GM12878 (cell line): Measurements from ENCODE around the gene SEPHS1. TPM values are rescaled to one million over a fixed set of nuclear protein-coding genes. Genes with fewer than 3 reads are reported as not detected.

Experiments used
- ATAC-seq: fragments of 200-7000 bp; cut with Tn5 transposase; 3 replicates; pipeline ENCODE4 v1.9.1; 2020; ENCODE audit warnings: mild to moderate bottlenecking, moderate library complexity
- BruUV-seq: library from RNA; stranded (reverse); fragments of 400-500 nt; replicated peaks from 2 replicates; lab custom pipeline; 2021; lab: Mats Ljungman, UMichigan
- CTCF ChIA-PET: fragments of 300-600 bp; sonication (Branson Sonifier 250); formaldehyde crosslinking; extraction: SDS; loops from one replicate; lab custom pipeline; 2021; ENCODE audit warnings: inconsistent platforms; lab: Yijun Ruan, JAX
- POLR2A ChIA-PET: fragments of 350-600 bp; formaldehyde crosslinking; extraction: SDS; loops from one replicate; lab custom pipeline; 2021; ENCODE audit warnings: inconsistent platforms; lab: Charles Lee
- RAD21 ChIA-PET: fragments of 300-600 bp; sonication (Branson Sonifier 250); formaldehyde crosslinking; loops from one replicate; lab custom pipeline; 2023; ENCODE audit warnings: antibody characterized with exemption; ENCODE audit not compliant: unreplicated experiment; lab: Charles Lee
- SMC1A ChIA-PET: fragments of 300-600 bp; sonication (Branson Sonifier 250); formaldehyde crosslinking; loops from one replicate; lab custom pipeline; 2023; ENCODE audit not compliant: unreplicated experiment, uncharacterized antibody; lab: Charles Lee
- DNase-seq: peaks from one replicate; pipeline ENCODE4 v3.0.0-alpha.2; 2011; ENCODE audit warnings: low read depth, low spot score
- FAIRE-seq: peaks from 3 replicates; lab custom pipeline; 2011; peaks lifted over from hg19 to GRCh38; lab: Jason Lieb, UNC
- H2AFZ ChIP-seq: 2 replicates; pipeline ENCODE4 v1.6.0; 2011; ENCODE audit warnings: low read depth, low read length, control low read depth; ENCODE audit not compliant: control insufficient read depth
- H3K27ac ChIP-seq: 2 replicates; pipeline ENCODE4 v1.5.1; 2011; ENCODE audit warnings: control low read depth; ENCODE audit not compliant: control insufficient read depth, insufficient read depth
- H3K27me3 ChIP-seq, 2 experiments: replicated peaks in 1 of 2; 2 replicates each; pipeline versions ENCODE4 v1.6.0 to v1.6.1; 2011; ENCODE audit warnings: low read length in 1 of 2; ENCODE audit not compliant: control insufficient read depth in 2 of 2, insufficient read depth in 2 of 2
- H3K36me3 ChIP-seq, 2 experiments: 2 replicates each; pipeline ENCODE4 v1.5.1; 2011; ENCODE audit warnings: low read length in 1 of 2; ENCODE audit not compliant: control insufficient read depth in 2 of 2, insufficient read depth in 2 of 2
- H3K4me1 ChIP-seq: 2 replicates; pipeline ENCODE4 v1.6.1; 2011; ENCODE audit warnings: mild to moderate bottlenecking, low read length, moderate library complexity, mixed read lengths; ENCODE audit not compliant: control insufficient read depth, insufficient read depth
- H3K4me2 ChIP-seq: 2 replicates; pipeline ENCODE4 v1.6.0; 2011; ENCODE audit warnings: control low read depth; ENCODE audit not compliant: control insufficient read depth, insufficient read depth
- H3K4me3 ChIP-seq: fragments of 200-600 bp; sonication (generic); 2 replicates; pipeline ENCODE4 v1.5.1; 2016
- H3K79me2 ChIP-seq: 2 replicates; pipeline ENCODE4 v1.6.0; 2011; ENCODE audit warnings: low read length; ENCODE audit not compliant: control insufficient read depth, insufficient read depth
- H3K9ac ChIP-seq: 2 replicates; pipeline ENCODE4 v1.8.0; 2011; ENCODE audit warnings: low read length, control low read depth, mixed read lengths; ENCODE audit not compliant: control insufficient read depth, insufficient read depth
- H3K9me3 ChIP-seq: replicated peaks from 3 replicates; pipeline ENCODE4 v1.5.1; 2011; ENCODE audit warnings: mild to moderate bottlenecking, low read length; ENCODE audit not compliant: control insufficient read depth, insufficient read depth
- H4K20me1 ChIP-seq: 2 replicates; pipeline ENCODE4 v1.6.0; 2011; ENCODE audit not compliant: control insufficient read depth, insufficient read depth
- CBFB ChIP-seq: IDR thresholded peaks from 2 replicates; pipeline ENCODE4 v1.6.1; 2016; ENCODE audit warnings: antibody characterized with exemption, low read depth
- CBX5 ChIP-seq: sonication (generic); IDR thresholded peaks from 2 replicates; pipeline ENCODE4 v1.6.1; 2016; ENCODE audit warnings: low read depth, moderate library complexity, mild to moderate bottlenecking, inconsistent platforms
- ESRRA ChIP-seq: IDR thresholded peaks from 2 replicates; pipeline ENCODE4 v1.6.1; 2012; ENCODE audit warnings: mild to moderate bottlenecking, low read length, improper control_type of control experiment
- FOS ChIP-seq: IDR thresholded peaks from 3 replicates; pipeline ENCODE4 v1.6.1; 2011; ENCODE audit warnings: borderline replicate concordance; ENCODE audit not compliant: insufficient read length; ENCODE audit errors: extremely low read depth
- IKZF2 ChIP-seq, 2 experiments: fragments of 450-650 bp; IDR thresholded peaks; 2 replicates each; pipeline ENCODE4 v1.6.1; 2017; ENCODE audit warnings: mild to moderate bottlenecking in 2 of 2, moderate library complexity in 2 of 2
- KLF5 ChIP-seq: fragments of 450-650 bp; IDR thresholded peaks from 2 replicates; pipeline ENCODE4 v1.6.1; 2014; ENCODE audit warnings: mild to moderate bottlenecking; ENCODE audit not compliant: partially characterized antibody
- MEF2B ChIP-seq: fragments of 450-650 bp; IDR thresholded peaks from 2 replicates; pipeline ENCODE4 v1.6.1; 2018; ENCODE audit warnings: mild to moderate bottlenecking, moderate library complexity; ENCODE audit not compliant: partially characterized antibody, poor library complexity, severe bottlenecking
- SMAD5 ChIP-seq: IDR thresholded peaks from 2 replicates; pipeline ENCODE4 v1.6.1; 2016; ENCODE audit warnings: antibody characterized with exemption, low read depth
- TAF1 ChIP-seq: IDR thresholded peaks from 2 replicates; pipeline ENCODE4 v1.6.1; 2011; ENCODE audit warnings: mild to moderate bottlenecking, low read depth, low read length, borderline replicate concordance
- TCF12 ChIP-seq: IDR thresholded peaks from 2 replicates; pipeline ENCODE4 v1.6.1; 2011; ENCODE audit warnings: low read depth, mild to moderate bottlenecking, low read length
- TCF3 ChIP-seq: IDR thresholded peaks from 2 replicates; pipeline ENCODE4 v1.6.1; 2012; ENCODE audit warnings: low read depth, mild to moderate bottlenecking, low read length, borderline replicate concordance; ENCODE audit not compliant: insufficient read depth
- YBX1 ChIP-seq: fragments of 450-650 bp; IDR thresholded peaks from 2 replicates; pipeline ENCODE4 v1.6.1; 2016; ENCODE audit warnings: antibody characterized with exemption
- ZBED1 ChIP-seq: IDR thresholded peaks from 2 replicates; pipeline ENCODE4 v1.6.1; 2016; ENCODE audit warnings: borderline replicate concordance
- WGBS: methylation state at CpG from one replicate; pipeline ENCODE4 v1.1.6; 2016; ENCODE audit warnings: low lambda C conversion rate; ENCODE audit not compliant: insufficient replicate concordance, insufficient coverage; ENCODE audit errors: missing lambda C conversion rate; 5-methylcytosine and 5-hydroxymethylcytosine counted together
- in situ Hi-C: fragments of 300-500 bp; cut with MboI; formaldehyde crosslinking; loops from 9 replicates; pipeline ENCODE4 v1.14.3; 2018; ENCODE audit warnings: mixed read lengths
- intact Hi-C: fragments of 100-400 bp; cut with micrococcal nuclease; formaldehyde crosslinking; loops from one replicate; pipeline ENCODE4 v1.14.2; 2022; ENCODE audit not compliant: unreplicated experiment
- polyA plus RNA-seq, 11 experiments: library from polyadenylated mRNA; depleted of rRNA in 4 of 11; unstranded in 6 of 11; stranded (reverse) in 5 of 11; fragments of >200 nt; fragmentation: Nextera tagmentation in 4 of 11; fragmentation: Illumina TruSeq in 1 of 11; extraction: Ambion mirVana in 4 of 11; extraction: Trizol in 1 of 11; gene quantifications; 1 replicate in 1 of 11; 2 replicates in 10 of 11; pipeline versions ENCODE4 v1.2.1 to v1.2.3, GENCODE V29; 2011 to 2016; ENCODE audit warnings: inconsistent platforms in 2 of 11, missing spikeins in 2 of 11, low read depth in 1 of 11
- total RNA-seq, 4 experiments: library from RNA; depleted of rRNA in 3 of 4; stranded (reverse); fragments of >200 nt in 3 of 4; fragmentation: Illumina TruSeq in 1 of 4; extraction: Trizol in 1 of 4; gene quantifications; 2 replicates each; pipeline versions ENCODE4 v1.2.1 to v1.2.3, GENCODE V29; 2013 to 2021
- TF ChIP-seq, protein P1 (sequence below): IDR thresholded peaks from 2 replicates; pipeline ENCODE4 v1.6.1; 2011; ENCODE audit warnings: borderline replicate concordance, low read depth, mild to moderate bottlenecking, moderate library complexity, low read length; ENCODE audit not compliant: insufficient read depth, poor library complexity, severe bottlenecking
- TF ChIP-seq, protein P2 (sequence below): fragments of 450-650 bp; IDR thresholded peaks from 2 replicates; pipeline ENCODE4 v1.6.1; 2018; ENCODE audit warnings: mild to moderate bottlenecking, low read depth, moderate library complexity; ENCODE audit not compliant: partially characterized antibody

SEPHS1 gene
- total and polyA plus RNA-seq, 10 of the 15 experiments (the other 5 are each of a cell fraction or from before 2014, with no cell fraction given): 14.7 to 85.4 (median 48.5) TPM

DNA sequence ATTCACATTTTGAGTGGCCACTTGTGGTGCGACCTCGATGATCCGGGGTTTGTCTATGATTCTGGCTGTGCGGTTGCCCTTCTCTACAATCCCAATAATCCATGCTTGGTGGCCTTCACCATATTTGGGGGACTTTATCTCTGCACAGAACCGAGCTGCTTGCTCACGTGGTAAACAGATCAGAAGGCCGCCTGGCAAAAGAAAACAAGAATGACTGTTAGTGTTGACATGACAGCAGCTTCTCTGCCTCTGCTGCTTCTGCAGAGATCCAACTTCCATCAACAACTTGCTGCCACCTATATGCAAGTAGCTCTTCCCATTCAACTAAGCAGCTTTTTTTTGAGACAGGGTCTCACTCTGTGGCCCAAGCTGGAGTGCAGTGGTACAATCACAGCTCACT lies 28.9 kb downstream of the SEPHS1 start:
- ATAC-seq (no peak), DNase-seq (no peak), FAIRE-seq (no peak)
- ChIA-PET POLR2A (no interaction called here), RAD21 (no interaction called here), CTCF (no interaction called here), SMC1A (no interaction called here)
- Histone ChIP-seq H3K36me3 (peaks cover 4 to 17% of the 10 kb centered on the region in 2 experiments), H3K9ac (no peak overlapping the region), H3K27ac (no peak overlapping the region), H3K4me3 (no peak overlapping the region), H4K20me1 (no peaks in the 10 kb centered on the region), H3K4me2 (no peak overlapping the region), H3K79me2 (no peaks in the 10 kb centered on the region), H3K27me3 (no peaks in the 10 kb centered on the region), H3K9me3 (no peaks in the 10 kb centered on the region), H2AFZ (no peak overlapping the region), H3K4me1 (no peaks in the 10 kb centered on the region)
- TF ChIP-seq YBX1 (no peak), ZBED1 (no peak), CBX5 (no peak), KLF5 (no peak)
- TF ChIP-seq, protein P1, sequence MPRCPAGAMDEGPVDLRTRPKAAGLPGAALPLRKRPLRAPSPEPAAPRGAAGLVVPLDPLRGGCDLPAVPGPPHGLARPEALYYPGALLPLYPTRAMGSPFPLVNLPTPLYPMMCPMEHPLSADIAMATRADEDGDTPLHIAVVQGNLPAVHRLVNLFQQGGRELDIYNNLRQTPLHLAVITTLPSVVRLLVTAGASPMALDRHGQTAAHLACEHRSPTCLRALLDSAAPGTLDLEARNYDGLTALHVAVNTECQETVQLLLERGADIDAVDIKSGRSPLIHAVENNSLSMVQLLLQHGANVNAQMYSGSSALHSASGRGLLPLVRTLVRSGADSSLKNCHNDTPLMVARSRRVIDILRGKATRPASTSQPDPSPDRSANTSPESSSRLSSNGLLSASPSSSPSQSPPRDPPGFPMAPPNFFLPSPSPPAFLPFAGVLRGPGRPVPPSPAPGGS: no peak
- in situ Hi-C loops: no loop called here
- intact Hi-C loops: no loop called here
- 94% methylated on average over 7 of the region's 7 CpGs for WGBS
- BruUV-seq: TSS peak; percentile 41

- H2AFZ ChIP-seq: no peak overlapping the region
- peaks cover under 1 to 13% of the 10 kb centered on the region in 2 experiments; a peak in 2 of 4 replicates for H3K36me3 ChIP-seq
- no peaks in the 10 kb centered on the region for H3K9me3 ChIP-seq
- no peak for DNase-seq
- no peak for FAIRE-seq
- no peaks in the 10 kb centered on the region for H3K4me1 ChIP-seq
- H3K27me3 ChIP-seq: no peaks in the 10 kb centered on the region
- in situ Hi-C loops (no loop called here), intact Hi-C loops (no loop called here)
- WGBS: 97% methylated on average over 6 of the region's 6 CpGs
- ChIA-PET SMC1A (interaction anchor here (0.9 kb wide), 1 partner anchor 19 kb away, joined by 3 read pairs; no protein-coding TSS in a partner anchor), CTCF (interaction anchor here (0.6 to 1.4 kb wide), 2 partner anchors 15 to 180 kb away, joined by 3 to 9 read pairs; no protein-coding TSS in a partner anchor), POLR2A (interaction anchor here (0.6 kb wide), 1 partner anchor 167 kb away, joined by 5 read pairs; no protein-coding TSS in a partner anchor), RAD21 (no interaction called here)
- ATAC-seq: no peak
- no peak overlapping the region for H3K4me2 ChIP-seq
- no peaks in the 10 kb centered on the region for H3K79me2 ChIP-seq
- H3K9ac ChIP-seq: no peak overlapping the region
- H3K4me3 ChIP-seq: no peak overlapping the region
- BruUV-seq: no TSS peak
- no peaks in the 10 kb centered on the region for H4K20me1 ChIP-seq
- H3K27ac ChIP-seq: no peak overlapping the region
- TF ChIP-seq IKZF2 (IDR thresholded peaks at IDR 0.05): no peak
- TF ChIP-seq SMAD5: no peak
- TF ChIP-seq TCF12: no peak
- TF ChIP-seq TAF1: no peak
- TF ChIP-seq ESRRA: no peak
- TF ChIP-seq CBFB: no peak
- TF ChIP-seq, protein P2, sequence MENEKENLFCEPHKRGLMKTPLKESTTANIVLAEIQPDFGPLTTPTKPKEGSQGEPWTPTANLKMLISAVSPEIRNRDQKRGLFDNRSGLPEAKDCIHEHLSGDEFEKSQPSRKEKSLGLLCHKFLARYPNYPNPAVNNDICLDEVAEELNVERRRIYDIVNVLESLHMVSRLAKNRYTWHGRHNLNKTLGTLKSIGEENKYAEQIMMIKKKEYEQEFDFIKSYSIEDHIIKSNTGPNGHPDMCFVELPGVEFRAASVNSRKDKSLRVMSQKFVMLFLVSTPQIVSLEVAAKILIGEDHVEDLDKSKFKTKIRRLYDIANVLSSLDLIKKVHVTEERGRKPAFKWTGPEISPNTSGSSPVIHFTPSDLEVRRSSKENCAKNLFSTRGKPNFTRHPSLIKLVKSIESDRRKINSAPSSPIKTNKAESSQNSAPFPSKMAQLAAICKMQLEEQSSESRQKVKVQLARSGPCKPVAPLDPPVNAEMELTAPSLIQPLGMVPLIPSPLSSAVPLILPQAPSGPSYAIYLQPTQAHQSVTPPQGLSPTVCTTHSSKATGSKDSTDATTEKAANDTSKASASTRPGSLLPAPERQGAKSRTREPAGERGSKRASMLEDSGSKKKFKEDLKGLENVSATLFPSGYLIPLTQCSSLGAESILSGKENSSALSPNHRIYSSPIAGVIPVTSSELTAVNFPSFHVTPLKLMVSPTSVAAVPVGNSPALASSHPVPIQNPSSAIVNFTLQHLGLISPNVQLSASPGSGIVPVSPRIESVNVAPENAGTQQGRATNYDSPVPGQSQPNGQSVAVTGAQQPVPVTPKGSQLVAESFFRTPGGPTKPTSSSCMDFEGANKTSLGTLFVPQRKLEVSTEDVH: no peak
- no peak for TF ChIP-seq TCF3
- TF ChIP-seq MEF2B: no peak
- no peak for TF ChIP-seq FOS
These were observed 30.6 kb downstream of the SEPHS1 start for GRCh38 chr10:13317474-13317873.
